GM10266 (cell line): Measurements from ENCODE around the gene SCN3A.

Source experiments
- DNase-seq: peaks from one replicate; pipeline ENCODE4 v3.0.0; 2012; ENCODE audit errors: extremely low spot score
- TF ChIP-seq, protein P1 (sequence below): IDR thresholded peaks from 2 replicates; pipeline ENCODE4 v1.5.1; 2012; ENCODE audit warnings: mild to moderate bottlenecking, low read depth; ENCODE audit not compliant: control insufficient read depth, insufficient read depth; ENCODE audit errors: missing control alignments

Gene SCN3A

DNA sequence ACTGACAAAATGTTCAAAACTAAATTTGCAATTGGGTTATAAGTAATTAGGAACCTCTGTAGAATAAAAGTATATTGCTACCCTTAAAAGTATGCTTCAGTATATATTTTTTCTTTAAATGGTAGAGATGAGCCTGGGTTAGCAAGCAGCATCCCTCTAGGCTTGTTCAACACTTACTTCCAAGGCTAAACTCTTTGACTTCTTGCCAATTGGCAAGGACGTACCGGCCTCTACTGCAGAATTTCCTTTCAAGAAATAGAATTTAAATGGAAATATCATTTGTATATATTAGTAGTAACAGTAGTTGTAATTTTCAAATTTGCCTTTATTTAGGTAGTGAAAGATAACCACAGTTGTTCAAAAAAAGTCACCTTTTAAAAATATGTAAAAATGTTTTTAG, 143.4 kb downstream of the SCN3A start:
- TF ChIP-seq, protein P1, sequence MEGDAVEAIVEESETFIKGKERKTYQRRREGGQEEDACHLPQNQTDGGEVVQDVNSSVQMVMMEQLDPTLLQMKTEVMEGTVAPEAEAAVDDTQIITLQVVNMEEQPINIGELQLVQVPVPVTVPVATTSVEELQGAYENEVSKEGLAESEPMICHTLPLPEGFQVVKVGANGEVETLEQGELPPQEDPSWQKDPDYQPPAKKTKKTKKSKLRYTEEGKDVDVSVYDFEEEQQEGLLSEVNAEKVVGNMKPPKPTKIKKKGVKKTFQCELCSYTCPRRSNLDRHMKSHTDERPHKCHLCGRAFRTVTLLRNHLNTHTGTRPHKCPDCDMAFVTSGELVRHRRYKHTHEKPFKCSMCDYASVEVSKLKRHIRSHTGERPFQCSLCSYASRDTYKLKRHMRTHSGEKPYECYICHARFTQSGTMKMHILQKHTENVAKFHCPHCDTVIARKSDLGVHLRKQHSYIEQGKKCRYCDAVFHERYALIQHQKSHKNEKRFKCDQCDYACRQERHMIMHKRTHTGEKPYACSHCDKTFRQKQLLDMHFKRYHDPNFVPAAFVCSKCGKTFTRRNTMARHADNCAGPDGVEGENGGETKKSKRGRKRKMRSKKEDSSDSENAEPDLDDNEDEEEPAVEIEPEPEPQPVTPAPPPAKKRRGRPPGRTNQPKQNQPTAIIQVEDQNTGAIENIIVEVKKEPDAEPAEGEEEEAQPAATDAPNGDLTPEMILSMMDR, result no peak
- no peak for DNase-seq

DNA sequence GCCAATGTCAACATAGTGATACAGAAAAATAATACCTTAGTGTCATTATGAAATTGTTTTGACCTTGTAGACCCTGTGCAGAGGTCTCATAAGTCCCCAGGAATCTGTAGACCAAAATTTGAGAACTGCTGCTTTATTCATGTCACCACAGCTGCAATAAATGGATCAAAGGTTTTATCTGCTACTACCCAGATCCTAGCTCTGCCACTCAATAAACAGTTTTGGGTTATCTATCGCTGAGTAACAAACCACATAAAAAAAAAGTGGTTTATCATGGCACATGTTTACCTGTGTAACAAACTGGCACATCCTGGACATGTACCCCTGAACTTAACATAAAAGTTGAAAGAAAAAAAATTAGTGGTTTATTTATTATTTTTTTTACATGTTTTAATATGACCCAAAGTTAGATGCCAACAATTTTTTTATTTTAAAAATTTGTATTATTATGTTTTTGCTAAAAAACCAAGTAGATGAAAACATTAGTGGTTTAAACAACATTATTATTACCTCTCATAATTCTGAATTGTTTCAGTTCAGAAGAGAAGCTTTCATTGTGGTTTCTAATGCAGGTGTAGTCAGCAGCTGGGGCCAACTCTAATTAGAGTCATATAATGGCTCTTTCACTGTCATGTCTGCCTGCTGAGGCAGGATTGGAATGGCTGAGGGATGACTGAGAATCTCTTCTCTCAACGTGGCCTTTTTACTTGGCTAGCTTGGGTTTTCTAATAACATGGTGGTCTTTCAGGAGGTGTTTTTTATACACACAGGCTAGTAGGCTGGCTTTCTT, 145.2 kb downstream of the SCN3A start:
- DNase-seq, result no peak
- TF ChIP-seq, protein P1, result no peak

DNA sequence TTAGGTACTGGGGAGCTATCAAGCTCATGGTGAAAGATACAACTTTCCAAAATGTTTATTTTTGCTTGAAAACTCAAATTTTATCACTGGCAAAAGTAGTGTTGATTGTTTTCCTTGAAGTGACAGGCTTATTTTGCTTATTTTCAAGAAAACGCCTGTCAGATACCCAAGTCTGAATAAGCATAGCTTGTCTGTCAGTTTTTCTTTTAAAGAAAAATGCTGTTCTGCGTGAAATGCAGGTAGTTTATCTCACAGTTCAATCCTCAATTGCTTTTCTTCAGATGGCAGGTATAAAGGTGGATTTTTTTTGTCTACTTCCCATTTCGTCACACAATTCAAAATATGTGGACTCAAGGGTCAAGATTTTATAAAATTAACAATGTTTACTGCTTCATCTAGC, 145.9 kb downstream of the SCN3A start:
- TF ChIP-seq, protein P1, result no peak
- DNase-seq, result no peak

DNA sequence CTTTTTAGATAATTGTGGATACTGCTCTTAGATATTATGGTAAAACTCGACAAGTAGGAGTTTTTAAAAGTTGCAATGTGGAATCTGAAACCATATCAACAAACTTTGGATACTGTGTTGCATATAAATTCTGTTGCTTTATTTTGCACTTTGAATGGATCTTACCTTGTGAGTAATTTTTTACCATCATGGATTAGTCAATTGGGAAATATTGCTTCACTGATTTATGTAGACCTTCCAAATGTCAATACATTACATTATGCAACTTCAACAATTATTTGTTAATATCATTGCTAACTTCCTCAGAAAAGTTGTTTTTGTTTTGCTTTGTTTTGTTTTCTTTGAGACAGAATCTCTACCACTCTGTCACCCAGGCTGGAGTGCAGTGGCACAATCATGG, 146.5 kb downstream of the SCN3A start:
- no peak for DNase-seq
- TF ChIP-seq, protein P1, result no peak

DNA sequence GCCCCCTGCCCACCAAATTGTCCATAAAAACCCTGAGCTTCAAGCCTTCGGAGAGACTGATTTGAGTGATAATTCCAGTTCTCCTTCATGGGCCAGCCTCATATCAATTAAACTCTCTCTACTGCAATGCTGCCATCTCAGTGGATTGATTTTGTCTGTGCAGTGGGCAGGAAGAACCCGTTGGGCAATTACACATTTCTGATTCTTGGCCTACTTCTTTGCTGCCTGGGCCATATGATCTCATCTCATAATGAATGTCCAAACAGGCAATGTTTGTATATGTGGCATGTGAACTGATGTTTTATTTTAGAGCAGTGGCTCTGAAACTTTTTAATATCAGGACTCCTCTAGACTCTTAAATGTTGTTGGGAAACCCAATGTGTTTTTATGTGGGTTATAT, 147.3 kb downstream of the SCN3A start:
- TF ChIP-seq, protein P1, result no peak
- no peak for DNase-seq

DNA sequence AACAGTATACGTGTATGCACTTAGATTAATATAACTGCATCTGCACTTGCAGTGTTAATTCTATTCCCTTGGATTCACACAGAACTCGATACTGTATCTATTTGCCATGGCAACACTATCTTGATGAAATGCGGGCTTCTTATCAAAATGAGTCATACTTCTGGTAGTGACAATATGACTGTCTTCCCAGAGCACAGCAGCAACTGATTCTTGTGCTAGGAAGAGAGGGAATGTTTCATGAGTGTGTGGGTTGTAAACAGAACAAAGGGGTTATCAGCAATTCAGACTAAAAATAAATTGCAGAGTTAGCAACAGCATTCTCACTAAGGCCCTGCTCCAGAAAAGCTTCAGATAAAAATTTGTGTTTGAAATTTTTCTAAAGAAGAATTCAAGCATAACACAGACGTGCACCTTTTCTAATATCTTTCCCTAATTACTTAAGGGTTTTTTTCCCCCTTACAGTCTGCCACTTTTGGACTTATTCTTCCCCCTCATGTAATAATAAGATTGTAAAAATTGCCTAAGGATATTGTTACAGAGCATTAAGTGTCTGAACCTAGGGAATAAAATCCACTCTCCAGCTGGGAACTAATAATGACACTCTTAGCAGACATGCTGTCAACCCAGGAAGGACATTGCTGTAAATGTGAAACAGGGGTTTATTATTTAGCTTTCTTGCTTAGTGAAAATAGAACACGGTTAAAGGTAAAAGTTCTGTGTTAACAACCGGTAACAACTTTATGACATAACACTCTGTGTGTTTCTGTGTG, 148.6 kb downstream of the SCN3A start:
- TF ChIP-seq, protein P1, result no peak
- DNase-seq, result no peak

DNA sequence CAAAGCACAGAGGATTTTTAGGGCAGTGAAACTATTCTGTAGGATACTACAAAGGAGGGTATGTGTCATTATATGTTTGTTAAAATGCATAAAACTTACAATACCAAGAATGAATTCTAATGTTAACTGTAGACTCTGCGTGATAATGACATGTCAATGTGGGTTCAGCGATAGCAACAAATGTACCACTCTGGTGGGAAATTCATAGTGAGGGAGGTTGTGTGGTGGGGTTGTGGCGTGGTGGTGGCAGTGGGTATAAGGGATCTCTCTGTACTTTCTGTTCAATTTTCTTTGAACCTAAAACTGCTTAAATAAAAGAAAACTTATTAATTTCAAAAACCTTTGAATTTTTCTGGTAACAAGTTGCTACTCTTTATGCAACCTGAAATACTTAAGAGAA, 149.2 kb downstream of the SCN3A start:
- TF ChIP-seq, protein P1, result no peak
- no peak for DNase-seq
